Activated T-cell treated with anti-CD3 and anti-CD28 coated beads, Interleukin-2, amount 50 U/mL, for 72 hours (primary cell): ENCODE data around the gene MYH13. TPM values are rescaled to one million over a fixed set of nuclear protein-coding genes. Genes with fewer than 3 reads are reported as not detected.

Source experiments
- total RNA-seq, 2 donors: library from RNA; stranded (reverse); gene quantifications; one replicate each; pipeline ENCODE4 v1.2.3, GENCODE V29; 2022

Gene MYH13
- total RNA-seq, 2 donors from 2014 or later, result not detected

Other genes with a start within 250 kb of the MYH13 start
- 1 to 10 TPM in 1 of 2 donors, under 1 TPM in 1; 0.72 to 1.3 TPM for gene GAS7, start 174.4 kb downstream of the MYH13 start, total RNA-seq
- not detected for gene MYH8, start 48.9 kb upstream of the MYH13 start, total RNA-seq
- not detected for gene MYH4, start 96.6 kb upstream of the MYH13 start, total RNA-seq
- gene MYH1, start 145.5 kb upstream of the MYH13 start, total RNA-seq, result not detected
- not detected for gene MYH2, start 176.7 kb upstream of the MYH13 start, total RNA-seq